WTC11 (cell line): ENCODE results near the gene FRYL. TPM values are rescaled to one million over a fixed set of nuclear protein-coding genes. Genes with fewer than 3 reads are reported as not detected.

Experiments used
- ATAC-seq: fragments of 200-7000 bp; cut with Tn5 transposase; 2 replicates; pipeline ENCODE4 v1.10.0; 2021; ENCODE audit warnings: mild to moderate bottlenecking, moderate library complexity
- CTCF ChIA-PET: fragments of 300-600 bp; sonication (Branson Sonifier 250); formaldehyde crosslinking; loops from one replicate; lab custom pipeline; 2021; ENCODE audit warnings: antibody characterized with exemption; lab: Charles Lee
- POLR2A ChIA-PET: fragments of 350-600 bp; sonication (Branson Sonifier 250); formaldehyde crosslinking; loops from one replicate; lab custom pipeline; 2021; ENCODE audit warnings: antibody characterized with exemption; lab: Charles Lee
- DNase-seq: peaks from one replicate; pipeline ENCODE4 v3.0.0; 2021; ENCODE audit warnings: low spot score
- H3K27ac Mint-ChIP-seq: 2 replicates; pipeline ENCODE4 v1.8.0; 2021; ENCODE audit warnings: mixed read lengths
- H3K27me3 Mint-ChIP-seq: 2 replicates; pipeline ENCODE4 v1.8.0; 2021; ENCODE audit warnings: low read depth, mild to moderate bottlenecking, moderate library complexity, mixed read lengths
- H3K36me3 Mint-ChIP-seq: 2 replicates; pipeline ENCODE4 v1.8.0; 2021; ENCODE audit warnings: mixed read lengths
- H3K4me1 Mint-ChIP-seq: 2 replicates; pipeline ENCODE4 v1.8.0; 2022; ENCODE audit warnings: mixed read lengths
- H3K4me3 Mint-ChIP-seq: 2 replicates; pipeline ENCODE4 v1.8.0; 2021; ENCODE audit warnings: mild to moderate bottlenecking, moderate library complexity, mixed read lengths
- H3K9me3 Mint-ChIP-seq: 2 replicates; pipeline ENCODE4 v1.8.0; 2021; ENCODE audit warnings: mixed read lengths
- ARID4B ChIP-seq: sonication (generic); formaldehyde crosslinking; IDR thresholded peaks from 2 replicates; pipeline ENCODE4 v1.8.0; 2023; ENCODE audit warnings: missing genetic modification reagents, mild to moderate bottlenecking, borderline replicate concordance
- ATF1 ChIP-seq: sonication (generic); formaldehyde crosslinking; IDR thresholded peaks from 2 replicates; pipeline ENCODE4 v1.8.1; 2023; ENCODE audit warnings: mild to moderate bottlenecking, moderate library complexity, missing genetic modification reagents
- CREM ChIP-seq: sonication (generic); formaldehyde crosslinking; IDR thresholded peaks from 2 replicates; pipeline ENCODE4 v1.8.1; 2022; ENCODE audit warnings: mild to moderate bottlenecking, missing genetic modification reagents, moderate library complexity
- ELF4 ChIP-seq: sonication (generic); formaldehyde crosslinking; IDR thresholded peaks from 2 replicates; pipeline ENCODE4 v1.8.1; 2022; ENCODE audit warnings: low read depth, mild to moderate bottlenecking, moderate library complexity, missing genetic modification reagents
- IRF1 ChIP-seq: sonication (generic); formaldehyde crosslinking; IDR thresholded peaks from 2 replicates; pipeline ENCODE4 v1.8.0; 2023; ENCODE audit warnings: missing genetic modification reagents
- JUN ChIP-seq: sonication (generic); formaldehyde crosslinking; IDR thresholded peaks from 2 replicates; pipeline ENCODE4 v1.8.0; 2023; ENCODE audit warnings: mild to moderate bottlenecking, missing genetic modification reagents
- MAX ChIP-seq: sonication (generic); formaldehyde crosslinking; IDR thresholded peaks from 2 replicates; pipeline ENCODE4 v1.8.0; 2022; ENCODE audit warnings: mild to moderate bottlenecking, missing genetic modification reagents
- MXD4 ChIP-seq: fragments of 250-450 bp; sonication (Bioruptor Pico); IDR thresholded peaks from 2 replicates; pipeline ENCODE4 v1.8.0; 2021; ENCODE audit warnings: mild to moderate bottlenecking, moderate library complexity, borderline replicate concordance
- MYBL2 ChIP-seq: sonication (generic); formaldehyde crosslinking; IDR thresholded peaks from 2 replicates; pipeline ENCODE4 v1.8.1; 2023; ENCODE audit warnings: mild to moderate bottlenecking, moderate library complexity, missing genetic modification reagents
- SOX15 ChIP-seq: fragments of 250-450 bp; sonication (Bioruptor Pico); IDR thresholded peaks from 2 replicates; pipeline ENCODE4 v1.9.0; 2021; ENCODE audit warnings: mild to moderate bottlenecking
- TCF7 ChIP-seq: sonication (generic); formaldehyde crosslinking; IDR thresholded peaks from 2 replicates; pipeline ENCODE4 v1.8.0; 2022; ENCODE audit warnings: mild to moderate bottlenecking, low read depth, missing genetic modification reagents, moderate library complexity
- ZNF263 ChIP-seq: sonication (generic); formaldehyde crosslinking; IDR thresholded peaks from 2 replicates; pipeline ENCODE4 v1.8.1; 2022; ENCODE audit warnings: low read depth, mild to moderate bottlenecking, moderate library complexity, missing genetic modification reagents
- ZNF416 ChIP-seq: fragments of 250-450 bp; sonication (Bioruptor Pico); IDR thresholded peaks from 2 replicates; pipeline ENCODE4 v1.9.0; 2021; ENCODE audit warnings: mild to moderate bottlenecking, inconsistent platforms
- ZNF425 ChIP-seq: fragments of 250-450 bp; sonication (Bioruptor Pico); conservative IDR thresholded peaks from 2 replicates; pipeline ENCODE4 v1.9.0; 2021; ENCODE audit warnings: mild to moderate bottlenecking
- ZNF532 ChIP-seq: fragments of 250-450 bp; sonication (Bioruptor Pico); IDR thresholded peaks from 2 replicates; pipeline ENCODE4 v1.9.0; 2021; ENCODE audit warnings: mild to moderate bottlenecking, borderline replicate concordance
- ZSCAN18 ChIP-seq: fragments of 250-450 bp; sonication (Bioruptor Pico); IDR thresholded peaks from 2 replicates; pipeline ENCODE4 v2.1.2; 2022; ENCODE audit warnings: mild to moderate bottlenecking, moderate library complexity
- total RNA-seq: library from RNA; stranded (reverse); gene quantifications from 3 replicates; pipeline ENCODE4 v1.2.3, GENCODE V29; 2021

Gene FRYL
- total RNA-seq, 1 experiment from 2014 or later, result 38.7 TPM

GRCh38 chr4:48699475-48699874 lies 80.6 kb downstream of the FRYL start:
- ChIA-PET CTCF (interaction anchor here (1.9 kb wide), 1 partner anchor 121 kb away, joined by 5 read pairs; no protein-coding TSS in a partner anchor), POLR2A (no interaction called here)
- Mint-ChIP-seq H3K4me1 (peaks cover 60% of the 10 kb centered on the region), H3K9me3 (no peaks in the 10 kb centered on the region), H3K27ac (no peak overlapping the region; the same call in 1 of the 2 replicates), H3K27me3 (no peaks in the 10 kb centered on the region; the same call in 1 of the 2 replicates), H3K4me3 (no peak overlapping the region), H3K36me3 (no peaks in the 10 kb centered on the region)
- ATAC-seq (no peak), DNase-seq (no peak)
- TF ChIP-seq SOX15 (CRISPR knock-in tag) (no peak), MXD4 (CRISPR knock-in tag) (no peak), ATF1 (CRISPR knock-in tag) (no peak), IRF1 (CRISPR knock-in tag) (no peak), ZNF425 (no peak), ELF4 (CRISPR knock-in tag) (no peak), ZNF416 (CRISPR knock-in tag) (no peak), ZNF263 (CRISPR knock-in tag) (no peak), MYBL2 (CRISPR knock-in tag) (no peak), ZSCAN18 (no peak), JUN (no peak), ARID4B (no peak), TCF7 (no peak), MAX (CRISPR knock-in tag) (no peak), CREM (CRISPR knock-in tag) (no peak), ZNF532 (no peak)
